Measurements from ENCODE around the gene TESPA1. TPM values are rescaled to one million over a fixed set of nuclear protein-coding genes. Genes with fewer than 3 reads are reported as not detected.

Gene TESPA1
- total RNA-seq, 1 experiment from 2014 or later: 0.39 TPM

DNA sequence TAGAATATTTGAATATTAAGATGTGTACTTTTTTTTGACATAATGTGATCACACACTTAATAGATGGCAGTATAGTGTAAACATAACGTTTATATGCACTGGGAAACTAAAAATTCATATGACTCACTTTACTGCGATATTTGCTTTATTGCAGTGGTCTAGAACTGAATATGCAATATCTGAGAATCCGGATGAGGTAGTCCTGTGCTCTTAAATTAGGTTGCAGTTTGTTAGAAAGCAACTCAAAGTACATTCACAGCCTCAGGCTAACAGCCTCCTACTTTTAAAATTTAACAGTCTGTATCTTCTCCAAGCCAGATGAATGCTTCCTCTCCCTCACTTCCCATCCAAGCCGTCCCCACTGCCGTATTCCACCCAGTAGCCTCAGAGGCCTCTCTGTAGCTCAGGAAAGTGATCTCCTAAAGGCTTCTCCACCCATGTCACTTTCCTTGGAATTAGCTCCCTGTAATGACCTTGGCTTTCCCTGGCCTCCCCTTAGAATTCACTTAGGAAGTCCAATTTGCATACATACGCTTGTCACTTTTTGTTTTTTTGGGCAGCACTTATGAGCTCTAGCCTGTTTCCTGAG is 43.7 kb downstream of the TESPA1 start:
- Mint-ChIP-seq H3K27me3 (ENCODE audit: low read depth) (no peaks in the 10 kb centered on the region), H3K36me3 (no peaks in the 10 kb centered on the region), H3K4me3 (no peak overlapping the region), H3K9me3 (no peaks in the 10 kb centered on the region), H3K4me1 (peaks cover 15% of the 10 kb centered on the region), H3K27ac (no peak overlapping the region)
- TF ChIP-seq, protein P1, sequence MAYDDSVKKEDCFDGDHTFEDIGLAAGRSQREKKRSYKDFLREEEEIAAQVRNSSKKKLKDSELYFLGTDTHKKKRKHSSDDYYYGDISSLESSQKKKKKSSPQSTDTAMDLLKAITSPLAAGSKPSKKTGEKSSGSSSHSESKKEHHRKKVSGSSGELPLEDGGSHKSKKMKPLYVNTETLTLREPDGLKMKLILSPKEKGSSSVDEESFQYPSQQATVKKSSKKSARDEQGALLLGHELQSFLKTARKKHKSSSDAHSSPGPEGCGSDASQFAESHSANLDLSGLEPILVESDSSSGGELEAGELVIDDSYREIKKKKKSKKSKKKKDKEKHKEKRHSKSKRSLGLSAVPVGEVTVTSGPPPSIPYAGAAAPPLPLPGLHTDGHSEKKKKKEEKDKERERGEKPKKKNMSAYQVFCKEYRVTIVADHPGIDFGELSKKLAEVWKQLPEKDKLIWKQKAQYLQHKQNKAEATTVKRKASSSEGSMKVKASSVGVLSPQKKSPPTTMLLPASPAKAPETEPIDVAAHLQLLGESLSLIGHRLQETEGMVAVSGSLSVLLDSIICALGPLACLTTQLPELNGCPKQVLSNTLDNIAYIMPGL (CRISPR knock-in tag; IDR thresholded peaks at IDR 0.05): no peak
- TF ChIP-seq, protein P2, sequence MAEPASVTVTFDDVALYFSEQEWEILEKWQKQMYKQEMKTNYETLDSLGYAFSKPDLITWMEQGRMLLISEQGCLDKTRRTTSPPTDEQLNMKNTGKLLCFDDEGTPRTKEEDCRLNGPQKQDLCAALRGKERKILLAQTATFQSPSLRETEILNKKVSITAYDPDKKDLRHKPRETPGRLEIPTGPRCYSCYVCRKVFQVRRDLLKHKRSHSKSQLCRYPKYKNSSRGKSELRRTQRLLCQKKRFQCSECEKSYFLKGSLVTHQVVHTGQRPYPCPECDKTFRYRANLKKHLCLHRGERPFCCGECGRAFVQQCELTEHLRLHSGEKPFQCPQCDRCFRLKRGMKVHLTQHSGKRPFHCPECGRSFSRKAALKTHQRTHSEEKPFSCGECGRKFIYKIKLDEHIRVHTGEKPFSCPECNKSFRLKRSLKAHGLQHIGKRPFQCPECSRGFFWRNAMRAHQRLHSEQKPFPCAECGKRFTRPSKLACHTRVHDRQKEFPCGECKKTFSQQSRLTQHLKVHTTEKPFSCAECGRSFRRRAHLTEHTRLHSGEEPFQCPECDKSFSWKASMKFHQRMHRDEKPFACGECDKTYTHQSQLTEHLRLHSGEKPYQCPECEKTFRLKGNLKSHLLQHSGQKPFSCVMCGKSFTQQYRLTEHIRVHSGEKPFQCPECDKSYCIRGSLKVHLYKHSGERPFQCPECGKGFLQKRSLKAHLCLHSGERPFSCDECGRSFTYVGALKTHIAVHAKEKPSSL (CRISPR knock-in tag; conservative IDR thresholded peaks at IDR 0.05): no peak
- TF ChIP-seq ZNF671 (CRISPR knock-in tag; IDR thresholded peaks at IDR 0.05) (no peak), GTF2I (CRISPR knock-in tag; conservative IDR thresholded peaks at IDR 0.05) (no peak), FOXK1 (CRISPR knock-in tag; IDR thresholded peaks at IDR 0.05) (no peak), JAZF1 (CRISPR knock-in tag; IDR thresholded peaks at IDR 0.05) (no peak), NR2C2 (CRISPR knock-in tag; IDR thresholded peaks at IDR 0.05) (no peak), SMAD3 (CRISPR knock-in tag; IDR thresholded peaks at IDR 0.05; ENCODE audit: borderline replicate concordance) (no peak), TEAD1 (CRISPR knock-in tag; IDR thresholded peaks at IDR 0.05) (no peak), GRHL2 (CRISPR knock-in tag; IDR thresholded peaks at IDR 0.05; ENCODE audit: insufficient replicate concordance, severe bottlenecking) (no peak), ZNF317 (CRISPR knock-in tag; IDR thresholded peaks at IDR 0.05; ENCODE audit: borderline replicate concordance, low read depth) (no peak), TP53 (CRISPR knock-in tag; IDR thresholded peaks at IDR 0.05) (no peak)
- TF ChIP-seq, protein P3, sequence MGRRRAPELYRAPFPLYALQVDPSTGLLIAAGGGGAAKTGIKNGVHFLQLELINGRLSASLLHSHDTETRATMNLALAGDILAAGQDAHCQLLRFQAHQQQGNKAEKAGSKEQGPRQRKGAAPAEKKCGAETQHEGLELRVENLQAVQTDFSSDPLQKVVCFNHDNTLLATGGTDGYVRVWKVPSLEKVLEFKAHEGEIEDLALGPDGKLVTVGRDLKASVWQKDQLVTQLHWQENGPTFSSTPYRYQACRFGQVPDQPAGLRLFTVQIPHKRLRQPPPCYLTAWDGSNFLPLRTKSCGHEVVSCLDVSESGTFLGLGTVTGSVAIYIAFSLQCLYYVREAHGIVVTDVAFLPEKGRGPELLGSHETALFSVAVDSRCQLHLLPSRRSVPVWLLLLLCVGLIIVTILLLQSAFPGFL (CRISPR knock-in tag; IDR thresholded peaks at IDR 0.05; ENCODE audit: borderline replicate concordance): no peak
- TF ChIP-seq, protein P4, sequence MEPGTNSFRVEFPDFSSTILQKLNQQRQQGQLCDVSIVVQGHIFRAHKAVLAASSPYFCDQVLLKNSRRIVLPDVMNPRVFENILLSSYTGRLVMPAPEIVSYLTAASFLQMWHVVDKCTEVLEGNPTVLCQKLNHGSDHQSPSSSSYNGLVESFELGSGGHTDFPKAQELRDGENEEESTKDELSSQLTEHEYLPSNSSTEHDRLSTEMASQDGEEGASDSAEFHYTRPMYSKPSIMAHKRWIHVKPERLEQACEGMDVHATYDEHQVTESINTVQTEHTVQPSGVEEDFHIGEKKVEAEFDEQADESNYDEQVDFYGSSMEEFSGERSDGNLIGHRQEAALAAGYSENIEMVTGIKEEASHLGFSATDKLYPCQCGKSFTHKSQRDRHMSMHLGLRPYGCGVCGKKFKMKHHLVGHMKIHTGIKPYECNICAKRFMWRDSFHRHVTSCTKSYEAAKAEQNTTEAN (CRISPR knock-in tag; IDR thresholded peaks at IDR 0.05): no peak
- TF ChIP-seq, protein P5, sequence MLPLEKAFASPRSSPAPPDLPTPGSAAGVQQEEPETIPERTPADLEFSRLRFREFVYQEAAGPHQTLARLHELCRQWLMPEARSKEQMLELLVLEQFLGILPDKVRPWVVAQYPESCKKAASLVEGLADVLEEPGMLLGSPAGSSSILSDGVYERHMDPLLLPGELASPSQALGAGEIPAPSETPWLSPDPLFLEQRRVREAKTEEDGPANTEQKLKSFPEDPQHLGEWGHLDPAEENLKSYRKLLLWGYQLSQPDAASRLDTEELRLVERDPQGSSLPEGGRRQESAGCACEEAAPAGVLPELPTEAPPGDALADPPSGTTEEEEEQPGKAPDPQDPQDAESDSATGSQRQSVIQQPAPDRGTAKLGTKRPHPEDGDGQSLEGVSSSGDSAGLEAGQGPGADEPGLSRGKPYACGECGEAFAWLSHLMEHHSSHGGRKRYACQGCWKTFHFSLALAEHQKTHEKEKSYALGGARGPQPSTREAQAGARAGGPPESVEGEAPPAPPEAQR (CRISPR knock-in tag; IDR thresholded peaks at IDR 0.05): no peak
- TF ChIP-seq, protein P6, sequence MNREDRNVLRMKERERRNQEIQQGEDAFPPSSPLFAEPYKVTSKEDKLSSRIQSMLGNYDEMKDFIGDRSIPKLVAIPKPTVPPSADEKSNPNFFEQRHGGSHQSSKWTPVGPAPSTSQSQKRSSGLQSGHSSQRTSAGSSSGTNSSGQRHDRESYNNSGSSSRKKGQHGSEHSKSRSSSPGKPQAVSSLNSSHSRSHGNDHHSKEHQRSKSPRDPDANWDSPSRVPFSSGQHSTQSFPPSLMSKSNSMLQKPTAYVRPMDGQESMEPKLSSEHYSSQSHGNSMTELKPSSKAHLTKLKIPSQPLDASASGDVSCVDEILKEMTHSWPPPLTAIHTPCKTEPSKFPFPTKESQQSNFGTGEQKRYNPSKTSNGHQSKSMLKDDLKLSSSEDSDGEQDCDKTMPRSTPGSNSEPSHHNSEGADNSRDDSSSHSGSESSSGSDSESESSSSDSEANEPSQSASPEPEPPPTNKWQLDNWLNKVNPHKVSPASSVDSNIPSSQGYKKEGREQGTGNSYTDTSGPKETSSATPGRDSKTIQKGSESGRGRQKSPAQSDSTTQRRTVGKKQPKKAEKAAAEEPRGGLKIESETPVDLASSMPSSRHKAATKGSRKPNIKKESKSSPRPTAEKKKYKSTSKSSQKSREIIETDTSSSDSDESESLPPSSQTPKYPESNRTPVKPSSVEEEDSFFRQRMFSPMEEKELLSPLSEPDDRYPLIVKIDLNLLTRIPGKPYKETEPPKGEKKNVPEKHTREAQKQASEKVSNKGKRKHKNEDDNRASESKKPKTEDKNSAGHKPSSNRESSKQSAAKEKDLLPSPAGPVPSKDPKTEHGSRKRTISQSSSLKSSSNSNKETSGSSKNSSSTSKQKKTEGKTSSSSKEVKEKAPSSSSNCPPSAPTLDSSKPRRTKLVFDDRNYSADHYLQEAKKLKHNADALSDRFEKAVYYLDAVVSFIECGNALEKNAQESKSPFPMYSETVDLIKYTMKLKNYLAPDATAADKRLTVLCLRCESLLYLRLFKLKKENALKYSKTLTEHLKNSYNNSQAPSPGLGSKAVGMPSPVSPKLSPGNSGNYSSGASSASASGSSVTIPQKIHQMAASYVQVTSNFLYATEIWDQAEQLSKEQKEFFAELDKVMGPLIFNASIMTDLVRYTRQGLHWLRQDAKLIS (CRISPR knock-in tag; IDR thresholded peaks at IDR 0.05; ENCODE audit: borderline replicate concordance): no peak
- ChIA-PET CTCF (no interaction called here), POLR2A (no interaction called here)
- ATAC-seq (no peak), DNase-seq (ENCODE audit: low spot score) (no peak)
